Putamen (tissue), 1 donor: Measurements from ENCODE around the gene RPL13A.
"Not testable (repeated sequence)": the region's sequence is repeated elsewhere in the genome, so short reads cannot be mapped to it uniquely, and the experiment has no call there.

Experiments
- DNase-seq: peaks from one replicate; pipeline ENCODE4 v3.0.0-alpha.2; 2016; ENCODE audit warnings: low spot score

The RPL13A gene

GRCh38 chr19:49456326-49456725 lies 31.1 kb upstream of the RPL13A start:
- no peak for DNase-seq

- no peak for DNase-seq
These were observed 28.9 kb upstream of the RPL13A start for GRCh38 chr19:49458567-49458903.

DNA sequence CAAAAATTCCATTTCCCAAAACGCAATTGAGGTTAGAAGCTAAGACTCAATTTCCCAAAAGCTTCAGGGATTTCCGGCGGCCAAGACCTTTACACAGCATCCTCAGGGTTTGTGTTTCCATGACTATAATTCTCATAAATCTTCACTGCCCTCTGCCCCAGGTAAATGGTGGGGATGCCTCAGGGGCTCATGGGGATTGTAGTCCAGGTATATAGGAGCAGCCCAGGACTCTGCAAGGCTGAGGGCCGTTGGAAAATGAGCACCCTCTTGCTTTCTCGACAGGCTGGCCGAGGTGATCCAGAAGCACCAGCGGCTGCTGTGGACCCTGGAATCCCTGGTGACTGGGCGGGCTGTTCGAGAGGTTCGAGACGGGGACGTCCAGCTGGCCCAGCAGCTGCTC lies 28.0 kb upstream of the RPL13A start:
- DNase-seq = no peak

GRCh38 chr19:49461130-49461529 lies 26.3 kb upstream of the RPL13A start:
- not testable (repeated sequence) for DNase-seq

- no peak for DNase-seq
These were observed 25.8 kb upstream of the RPL13A start for GRCh38 chr19:49461656-49462055.

DNA sequence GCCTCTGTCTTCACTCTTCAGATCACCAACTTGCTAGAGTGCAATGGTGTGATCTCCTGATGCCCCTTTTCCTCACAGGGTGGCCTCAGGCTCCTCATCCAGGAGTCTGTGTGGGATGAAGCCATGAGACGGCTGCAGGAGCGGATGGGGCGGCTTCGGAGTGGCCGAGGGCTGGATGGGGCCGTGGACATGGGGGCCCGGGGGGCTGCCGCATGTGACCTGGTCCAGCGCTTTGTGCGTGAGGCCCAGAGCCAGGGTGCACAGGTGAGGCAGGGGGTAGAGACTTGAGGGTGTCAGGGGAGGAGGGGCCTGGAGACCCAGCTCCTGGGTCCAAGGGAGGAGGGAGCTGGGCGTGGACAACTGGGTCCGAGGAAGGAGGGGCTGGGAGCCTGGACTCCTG lies 24.9 kb upstream of the RPL13A start:
- DNase-seq = no peak

DNA sequence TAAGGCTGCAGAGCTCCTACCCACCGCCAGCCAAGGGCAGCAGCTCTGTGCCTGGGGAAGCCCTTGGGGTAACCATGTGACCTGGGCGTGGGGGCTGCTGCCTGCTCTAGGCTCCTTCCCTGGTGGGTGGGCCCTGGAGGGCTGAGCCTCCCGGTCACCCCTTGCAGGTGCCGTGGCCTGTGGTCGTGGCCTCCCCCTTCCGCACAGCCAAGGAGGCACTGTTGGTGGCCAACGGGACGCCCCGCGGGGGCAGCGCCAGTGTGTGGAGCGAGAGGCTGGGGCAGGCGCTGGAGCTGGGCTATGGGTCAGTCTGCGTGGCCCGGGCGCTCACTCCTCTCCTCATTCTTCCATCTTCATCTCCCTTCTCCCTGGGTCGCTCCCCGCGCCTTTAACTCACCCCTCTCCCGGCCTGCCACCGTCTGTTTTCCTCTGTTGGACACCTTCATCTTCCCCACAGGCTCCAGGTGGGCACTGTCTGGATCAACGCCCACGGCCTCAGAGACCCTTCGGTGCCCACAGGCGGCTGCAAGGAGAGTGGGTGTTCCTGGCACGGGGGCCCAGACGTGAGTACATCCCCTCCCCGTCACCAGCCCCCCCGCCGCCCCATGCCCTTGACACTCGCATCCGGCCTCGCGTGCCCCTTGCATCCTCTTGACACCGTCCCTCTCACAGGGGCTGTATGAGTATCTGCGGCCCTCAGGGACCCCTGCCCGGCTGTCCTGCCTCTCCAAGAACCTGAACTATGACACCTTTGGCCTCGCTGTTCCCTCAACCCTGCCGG lies 23.3 kb upstream of the RPL13A start:
- DNase-seq = no peak

DNA sequence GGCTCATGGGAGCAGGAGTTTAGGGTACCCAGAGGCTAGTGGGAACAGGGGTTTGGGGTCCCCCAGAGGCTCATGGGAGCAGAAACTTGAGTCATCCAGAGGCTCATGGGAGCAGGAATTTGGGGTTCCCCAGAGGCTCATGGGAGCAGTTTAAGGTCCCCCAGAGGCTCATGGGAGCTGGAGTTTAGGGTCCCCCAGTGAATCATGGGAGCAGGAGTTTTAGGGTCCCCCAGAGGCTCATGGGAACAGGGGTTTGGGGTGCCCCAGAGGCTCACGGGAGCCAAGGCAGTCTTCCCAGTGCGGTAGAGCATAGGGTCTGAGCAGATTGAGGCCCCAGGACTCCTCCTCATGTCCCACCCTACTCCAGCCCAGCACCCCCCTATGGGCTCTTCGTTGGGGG lies 22.0 kb upstream of the RPL13A start:
- no peak for DNase-seq

- DNase-seq = no peak
These were observed 19.2 kb upstream of the RPL13A start for GRCh38 chr19:49468199-49468598.

- no peak for DNase-seq
These were observed 18.5 kb upstream of the RPL13A start for GRCh38 chr19:49468746-49469447.

- DNase-seq = no peak
These were observed 17.4 kb upstream of the RPL13A start for GRCh38 chr19:49469828-49470614.

- DNase-seq = no peak
These were observed 16.8 kb upstream of the RPL13A start for GRCh38 chr19:49470615-49470978.

DNA sequence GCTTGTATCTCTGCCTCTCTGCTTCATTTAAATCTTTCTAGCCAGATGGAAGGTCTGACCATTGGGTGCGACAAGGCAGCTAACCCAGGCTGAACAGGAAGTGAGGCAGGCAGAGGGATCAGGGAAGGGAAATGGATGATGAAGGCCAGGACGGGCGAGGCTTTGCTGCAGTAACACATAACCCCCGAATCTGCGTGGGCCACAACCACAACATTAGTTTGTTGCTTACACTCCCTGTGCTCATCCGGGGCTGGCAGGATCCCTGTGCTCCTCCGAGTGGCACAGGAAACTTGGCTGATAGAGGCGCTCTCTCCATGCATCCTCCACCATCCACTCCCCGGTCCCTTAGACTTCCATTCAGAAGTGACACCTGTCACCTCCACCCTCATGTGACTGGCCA lies 14.5 kb upstream of the RPL13A start:
- DNase-seq = no peak

- DNase-seq = not testable (repeated sequence)
These were observed 13.9 kb upstream of the RPL13A start for GRCh38 chr19:49473501-49473867.

DNA sequence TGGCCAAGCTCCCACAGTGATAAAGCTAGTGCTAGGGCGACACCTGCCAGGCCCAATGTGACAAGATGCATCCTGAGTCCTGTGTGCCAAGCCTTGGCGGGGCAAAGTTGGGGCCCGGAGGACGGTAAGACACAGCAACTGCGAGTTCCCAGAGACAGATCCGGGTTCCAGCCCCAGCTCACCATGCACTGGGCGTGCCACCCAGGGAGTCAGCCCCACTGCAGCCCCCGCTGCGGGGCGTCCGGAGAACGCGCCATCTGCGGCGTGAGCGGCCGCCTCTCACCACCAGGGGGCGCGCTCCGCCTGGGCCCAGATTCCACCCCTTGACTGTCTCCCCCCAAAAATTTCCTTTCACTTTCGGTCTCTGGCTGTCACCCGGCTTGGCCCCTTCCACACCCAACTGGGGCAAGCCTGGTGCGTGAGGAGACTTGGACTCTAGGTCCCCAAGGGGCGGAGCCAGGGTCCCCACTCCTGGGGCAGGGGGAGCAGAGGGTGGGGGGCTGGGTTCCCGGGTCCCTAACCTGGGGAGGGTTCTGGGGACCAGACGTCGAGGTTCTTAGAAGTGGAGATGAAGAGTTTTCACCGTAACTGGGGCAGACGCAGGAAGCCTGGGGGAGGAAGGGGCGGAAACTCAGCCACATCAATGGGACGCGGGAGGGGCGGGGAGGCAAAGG lies 13.4 kb upstream of the RPL13A start, which contains the start of gene FLT3LG:
FLT3LG (plus strand) TSS at position 348 of the 674 bp plus-strand sequence. CDS start 425 bp downstream, outside the sequence.
- no peak for DNase-seq

- DNase-seq = no peak
These were observed 12.9 kb upstream of the RPL13A start for GRCh38 chr19:49474542-49474924.

GRCh38 chr19:49475191-49475917 lies 12.1 kb upstream of the RPL13A start:
- no peak for DNase-seq

DNA sequence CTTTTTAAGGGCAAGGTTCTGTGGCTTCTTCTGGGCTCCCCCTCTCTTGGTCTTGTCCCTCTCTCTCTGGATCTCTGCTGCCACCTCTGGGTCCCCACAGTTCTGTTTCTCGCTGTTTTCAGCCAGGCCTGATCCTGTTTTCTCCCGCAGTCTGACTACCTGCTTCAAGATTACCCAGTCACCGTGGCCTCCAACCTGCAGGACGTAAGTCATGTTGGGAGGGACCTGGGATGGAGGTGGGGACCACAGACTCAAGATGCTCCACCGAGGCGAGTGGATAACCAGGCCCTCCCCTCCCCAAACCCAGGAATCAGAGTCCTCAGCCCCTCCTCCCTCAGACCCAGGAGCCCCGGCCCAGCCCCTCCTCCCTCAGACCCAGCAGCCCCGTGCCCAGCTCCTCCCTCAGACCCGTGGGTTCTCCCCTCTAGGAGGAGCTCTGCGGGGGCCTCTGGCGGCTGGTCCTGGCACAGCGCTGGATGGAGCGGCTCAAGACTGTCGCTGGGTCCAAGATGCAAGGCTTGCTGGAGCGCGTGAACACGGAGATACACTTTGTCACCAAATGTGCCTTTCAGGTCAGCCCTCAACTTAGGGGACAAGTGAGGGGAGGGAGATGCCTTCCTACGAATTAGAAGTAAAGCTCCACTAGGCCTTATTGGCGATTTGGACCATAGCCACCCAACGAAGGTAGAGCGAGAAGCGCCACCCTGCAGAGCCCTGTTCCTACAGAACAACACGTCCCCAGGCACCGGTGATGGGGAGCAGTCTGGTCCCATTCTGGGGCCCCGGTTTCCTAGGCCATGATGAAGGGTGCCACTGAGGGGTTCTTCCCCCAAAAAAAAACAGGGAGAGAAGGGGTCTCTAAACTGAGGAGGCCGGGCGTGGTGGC lies 11.2 kb upstream of the RPL13A start:
- DNase-seq = no peak

DNA sequence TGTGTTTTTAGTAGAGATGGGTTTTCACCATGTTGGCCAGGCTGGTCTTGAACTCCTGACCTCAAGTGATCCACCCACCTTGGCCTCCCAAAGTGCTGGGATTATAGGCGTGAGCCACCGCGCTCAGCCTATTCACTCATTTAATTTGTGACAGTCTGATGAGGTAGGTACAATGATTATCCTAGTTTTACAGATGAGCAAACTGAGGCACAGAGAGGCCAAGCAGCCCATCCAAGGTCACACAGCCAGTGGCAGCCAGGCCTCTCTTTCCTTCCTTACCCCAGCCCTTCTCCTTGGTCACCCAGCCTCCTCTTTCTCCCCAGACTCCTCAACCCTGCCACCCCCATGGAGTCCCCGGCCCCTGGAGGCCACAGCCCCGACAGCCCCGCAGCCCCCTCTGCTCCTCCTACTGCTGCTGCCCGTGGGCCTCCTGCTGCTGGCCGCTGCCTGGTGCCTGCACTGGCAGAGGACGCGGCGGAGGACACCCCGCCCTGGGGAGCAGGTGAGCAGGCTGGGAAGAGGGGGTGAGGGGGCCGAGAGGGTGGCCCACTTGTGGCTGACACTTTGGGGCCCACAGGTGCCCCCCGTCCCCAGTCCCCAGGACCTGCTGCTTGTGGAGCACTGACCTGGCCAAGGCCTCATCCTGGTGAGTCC lies 7.3 kb upstream of the RPL13A start:
- DNase-seq = no peak

GRCh38 chr19:49481020-49481683 lies 6.3 kb upstream of the RPL13A start:
- DNase-seq = no peak
